ENCODE measurements around the gene BEX5. TPM values are rescaled to one million over a fixed set of nuclear protein-coding genes. Genes with fewer than 3 reads are reported as not detected.
"Not testable (repeated sequence)": the region's sequence is repeated elsewhere in the genome, so short reads cannot be mapped to it uniquely, and the experiment has no call there.

Gene BEX5
- polyA plus RNA-seq (2013, experiment 1 of 2), result 24.6 TPM
- polyA plus RNA-seq (2013, experiment 2 of 2), result 24.2 TPM

DNA sequence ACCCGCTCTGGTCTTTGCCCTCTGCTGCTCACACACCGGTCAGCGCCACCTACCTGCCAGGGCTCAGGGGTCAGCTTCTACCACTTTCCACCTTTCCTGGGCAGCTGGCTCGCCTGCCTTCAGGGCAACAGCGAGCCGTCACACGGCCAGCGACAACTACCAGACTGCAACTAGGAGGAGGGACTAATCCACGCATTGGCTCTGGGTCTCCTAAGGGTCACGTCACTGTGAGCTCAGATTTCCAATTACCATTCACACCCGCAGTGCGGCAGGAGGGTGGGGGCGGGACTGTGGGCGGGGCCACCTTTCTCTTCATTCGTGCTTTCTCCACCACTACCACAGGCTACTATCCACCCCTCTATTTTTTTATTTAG is at the start of gene BEX5:
BEX5 (minus strand) TSS at position 172 of the 374 bp plus-strand sequence. CDS start 1,712 bp downstream, outside the sequence.
- no peak within 1 kb of the TSS for H3K27ac ChIP-seq (ENCODE audit: low read depth, low read length)
- DNase-seq, result peak; percentile 91
- H4K5ac ChIP-seq (ENCODE audit: low read length), result no peak within 1 kb of the TSS

DNA sequence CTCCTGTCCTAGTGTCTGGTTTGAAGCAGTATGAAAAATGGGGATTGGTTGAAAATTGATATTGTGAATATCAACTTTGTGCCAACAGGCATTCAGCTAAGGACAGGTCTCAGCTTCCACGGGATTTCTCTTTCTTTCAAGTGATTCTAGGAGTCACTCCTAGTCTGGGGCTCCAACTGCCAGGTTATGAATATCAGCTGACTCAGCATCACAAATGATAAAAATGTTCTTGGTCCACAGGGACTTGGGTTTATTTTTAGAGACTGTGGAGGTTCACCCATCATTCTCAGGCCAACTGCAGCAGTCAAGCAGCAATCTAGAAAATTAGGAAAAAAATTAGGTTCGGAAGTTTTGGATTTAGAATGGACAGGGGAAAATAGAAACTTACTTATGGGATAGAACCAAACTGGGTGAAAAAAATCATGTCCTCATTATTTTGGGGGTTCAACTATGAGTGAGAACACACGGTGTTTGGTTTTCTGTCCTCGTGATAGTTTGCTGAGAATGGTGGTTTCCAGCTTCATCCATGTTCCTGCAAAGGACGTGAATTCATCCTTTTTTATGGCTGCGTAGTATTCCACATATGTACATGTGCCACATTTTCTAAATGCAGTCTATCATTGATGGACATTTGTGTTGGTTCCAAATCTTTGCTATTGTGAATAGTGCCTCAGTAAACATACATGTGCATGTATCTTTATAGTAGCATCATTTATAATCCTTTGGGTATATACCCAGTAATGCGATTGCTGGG is 30.4 kb upstream of the BEX5 start:
- Histone ChIP-seq H2BK15ac (replicated peaks; ENCODE audit: low read depth) (no peak overlapping the region), H3K18ac (ENCODE audit: low read length) (no peak overlapping the region), H2BK5ac (ENCODE audit: low read length) (no peak overlapping the region), H3K9ac (ENCODE audit: low read length) (no peak overlapping the region), H3K27ac (ENCODE audit: low read depth, low read length) (no peak overlapping the region), H4K5ac (ENCODE audit: low read length) (no peak overlapping the region), H3K56ac (ENCODE audit: low read length) (no peak overlapping the region), H3K23ac (ENCODE audit: low read length) (no peak overlapping the region), H4K8ac (ENCODE audit: low read depth, low read length) (no peak overlapping the region), H3K4ac (ENCODE audit: low read depth, low read length) (no peak overlapping the region), H3K27me3 (ENCODE audit: insufficient read depth, low read length, poor library complexity) (no peaks in the 10 kb centered on the region), H3K79me1 (ENCODE audit: low read length) (no peaks in the 10 kb centered on the region), H3K36me3 (ENCODE audit: control insufficient read depth, insufficient read depth, low read length) (no peaks in the 10 kb centered on the region), H3K4me3 (ENCODE audit: low read length) (no peak overlapping the region), H3K4me2 (ENCODE audit: low read length) (no peak overlapping the region), H2BK120ac (ENCODE audit: low read depth, low read length) (no peak overlapping the region), H3K79me2 (ENCODE audit: control insufficient read depth, insufficient read depth, low read length) (no peaks in the 10 kb centered on the region), H3K4me1 (ENCODE audit: control insufficient read depth, low read depth, low read length) (no peaks in the 10 kb centered on the region), H2AK5ac (ENCODE audit: low read length) (no peak overlapping the region)
- WGBS (ENCODE audit: extremely low coverage, insufficient coverage, low lambda C conversion rate), result no CpG with 5 or more reads among the region's 7 CpGs
- no peak for DNase-seq

More for the DNA sequence above, at the start of gene BEX5:
- Histone ChIP-seq H2BK5ac (ENCODE audit: low read length) (no peak within 1 kb of the TSS), H2AK5ac (ENCODE audit: low read length) (no peak within 1 kb of the TSS), H3K4me1 (ENCODE audit: control insufficient read depth, low read depth, low read length) (no peaks in the 10 kb centered on the region), H3K27me3 (ENCODE audit: insufficient read depth, low read length, poor library complexity) (no peaks in the 10 kb centered on the region), H3K79me2 (ENCODE audit: control insufficient read depth, insufficient read depth, low read length) (no peaks in the 10 kb centered on the region), H3K36me3 (ENCODE audit: control insufficient read depth, insufficient read depth, low read length) (no peaks in the 10 kb centered on the region), H4K8ac (ENCODE audit: low read depth, low read length) (no peak within 1 kb of the TSS), H3K4me3 (ENCODE audit: low read length) (peak within 1 kb of the TSS; percentile 40), H3K79me1 (ENCODE audit: low read length) (no peaks in the 10 kb centered on the region), H3K56ac (ENCODE audit: low read length) (peak within 1 kb of the TSS; percentile 73), H3K4me2 (ENCODE audit: low read length) (peak within 1 kb of the TSS; percentile 59), H3K18ac (ENCODE audit: low read length) (no peak within 1 kb of the TSS), H3K4ac (ENCODE audit: low read depth, low read length) (no peak within 1 kb of the TSS), H2BK15ac (replicated peaks; ENCODE audit: low read depth) (no peak within 1 kb of the TSS), H3K9ac (ENCODE audit: low read length) (peak within 1 kb of the TSS; percentile 57), H2BK120ac (ENCODE audit: low read depth, low read length) (no peak within 1 kb of the TSS), H3K23ac (ENCODE audit: low read length) (no peak within 1 kb of the TSS)
- WGBS (ENCODE audit: extremely low coverage, insufficient coverage, low lambda C conversion rate), result no CpG with 5 or more reads among the region's 15 CpGs

DNA sequence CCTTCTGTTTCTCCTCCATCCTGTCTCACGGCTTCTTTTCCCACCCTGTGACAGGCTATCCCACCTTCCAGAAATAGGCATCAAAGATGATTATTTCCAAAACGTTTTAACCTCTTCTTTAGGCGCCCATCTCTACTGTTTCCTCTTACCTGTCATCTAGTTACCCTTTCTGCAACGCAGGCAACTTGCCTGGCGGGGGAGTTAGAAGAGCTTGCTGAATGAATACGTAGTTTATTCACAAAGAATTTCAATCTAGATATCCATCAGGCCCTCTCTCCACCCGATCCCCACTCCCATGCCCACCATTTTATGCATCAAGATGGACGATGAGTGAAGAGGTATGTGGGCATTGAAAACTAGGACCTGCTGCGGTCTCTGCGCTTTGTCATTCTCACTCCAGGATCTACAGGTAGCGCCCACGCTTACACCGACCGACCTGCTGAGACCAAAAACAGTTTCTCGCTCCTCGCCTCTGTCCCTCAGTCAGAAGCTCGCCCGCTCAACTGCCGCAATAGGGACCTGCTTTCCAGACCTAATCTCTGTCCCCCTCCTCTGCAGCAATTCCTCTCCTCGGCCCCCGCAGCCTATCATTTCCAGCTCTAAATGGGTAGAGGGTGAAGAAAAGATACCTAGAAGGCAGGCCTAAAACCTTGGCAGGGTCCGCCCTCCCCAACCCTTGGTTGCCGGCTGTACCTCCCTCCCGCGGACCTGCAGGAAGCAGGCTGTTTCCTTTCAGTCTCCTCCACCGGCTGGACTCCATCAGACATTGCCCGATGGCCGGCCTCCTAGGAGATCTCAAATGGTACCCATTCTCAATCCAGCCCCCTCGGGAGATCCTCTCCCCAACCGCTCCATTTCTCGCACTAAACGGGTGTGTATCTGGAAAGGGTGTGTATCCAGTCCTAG is 624 bp downstream of the BEX5 start:
- Histone ChIP-seq H3K36me3 (ENCODE audit: control insufficient read depth, insufficient read depth, low read length) (no peaks in the 10 kb centered on the region), H4K8ac (ENCODE audit: low read depth, low read length) (no peak overlapping the region), H2BK5ac (ENCODE audit: low read length) (no peak overlapping the region), H3K4me2 (ENCODE audit: low read length) (peak overlapping the region; percentile 59), H2BK15ac (replicated peaks; ENCODE audit: low read depth) (no peak overlapping the region), H3K79me1 (ENCODE audit: low read length) (no peaks in the 10 kb centered on the region), H3K79me2 (ENCODE audit: control insufficient read depth, insufficient read depth, low read length) (no peaks in the 10 kb centered on the region), H4K5ac (ENCODE audit: low read length) (no peak overlapping the region), H3K27ac (ENCODE audit: low read depth, low read length) (no peak overlapping the region), H3K56ac (ENCODE audit: low read length) (peak overlapping the region; percentile 73), H3K18ac (ENCODE audit: low read length) (no peak overlapping the region), H2AK5ac (ENCODE audit: low read length) (no peak overlapping the region), H3K4me1 (ENCODE audit: control insufficient read depth, low read depth, low read length) (no peaks in the 10 kb centered on the region), H3K4me3 (ENCODE audit: low read length) (peak overlapping the region; percentile 40), H3K4ac (ENCODE audit: low read depth, low read length) (no peak overlapping the region), H3K9ac (ENCODE audit: low read length) (peak overlapping the region; percentile 57), H2BK120ac (ENCODE audit: low read depth, low read length) (no peak overlapping the region), H3K27me3 (ENCODE audit: insufficient read depth, low read length, poor library complexity) (no peaks in the 10 kb centered on the region), H3K23ac (ENCODE audit: low read length) (no peak overlapping the region)
- no CpG with 5 or more reads among the region's 32 CpGs for WGBS (ENCODE audit: extremely low coverage, insufficient coverage, low lambda C conversion rate)
- peak; percentile 31 for DNase-seq

DNA sequence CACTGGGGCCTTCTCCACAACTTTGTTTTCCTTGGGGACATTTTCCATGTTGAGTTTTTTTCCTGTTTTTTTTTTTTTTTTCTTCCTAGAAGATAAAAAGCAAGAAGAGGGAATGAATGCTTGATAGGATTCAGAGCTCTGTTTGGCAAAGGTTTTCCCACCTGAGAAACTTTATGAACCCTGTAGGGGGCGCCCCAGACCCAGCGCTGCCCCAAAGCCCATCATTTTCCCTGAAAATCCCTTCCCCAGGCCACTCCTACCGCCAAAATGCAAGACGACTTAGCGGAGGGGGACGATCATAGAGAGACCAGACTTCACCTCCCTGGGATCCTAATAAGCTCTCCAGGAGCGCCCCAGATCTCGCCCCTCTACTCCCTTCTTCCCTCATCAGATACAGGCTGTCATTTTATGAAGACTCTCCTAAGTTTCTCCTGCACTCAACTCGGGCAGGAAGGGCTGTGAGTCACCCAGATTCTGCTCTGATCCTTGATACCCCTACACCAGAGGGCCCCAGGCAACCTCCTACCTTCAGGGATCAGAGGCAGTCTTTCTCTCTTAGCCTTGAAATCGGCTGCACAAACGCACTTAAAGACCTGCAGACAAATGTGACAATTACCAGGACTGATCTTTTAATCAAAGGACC is 1.4 kb downstream of the BEX5 start:
- Histone ChIP-seq H3K79me1 (ENCODE audit: low read length) (no peaks in the 10 kb centered on the region), H3K4ac (ENCODE audit: low read depth, low read length) (no peak overlapping the region), H3K23ac (ENCODE audit: low read length) (no peak overlapping the region), H3K4me3 (ENCODE audit: low read length) (no peak overlapping the region), H4K8ac (ENCODE audit: low read depth, low read length) (no peak overlapping the region), H4K5ac (ENCODE audit: low read length) (no peak overlapping the region), H2BK120ac (ENCODE audit: low read depth, low read length) (no peak overlapping the region), H3K18ac (ENCODE audit: low read length) (no peak overlapping the region), H3K27me3 (ENCODE audit: insufficient read depth, low read length, poor library complexity) (no peaks in the 10 kb centered on the region), H3K56ac (ENCODE audit: low read length) (no peak overlapping the region), H2AK5ac (ENCODE audit: low read length) (no peak overlapping the region), H3K79me2 (ENCODE audit: control insufficient read depth, insufficient read depth, low read length) (no peaks in the 10 kb centered on the region), H2BK15ac (replicated peaks; ENCODE audit: low read depth) (no peak overlapping the region), H2BK5ac (ENCODE audit: low read length) (no peak overlapping the region), H3K36me3 (ENCODE audit: control insufficient read depth, insufficient read depth, low read length) (no peaks in the 10 kb centered on the region), H3K4me2 (ENCODE audit: low read length) (no peak overlapping the region), H3K4me1 (ENCODE audit: control insufficient read depth, low read depth, low read length) (no peaks in the 10 kb centered on the region), H3K9ac (ENCODE audit: low read length) (no peak overlapping the region), H3K27ac (ENCODE audit: low read depth, low read length) (no peak overlapping the region)
- no CpG with 5 or more reads among the region's 11 CpGs for WGBS (ENCODE audit: extremely low coverage, insufficient coverage, low lambda C conversion rate)
- DNase-seq, result peak; percentile 60

DNA sequence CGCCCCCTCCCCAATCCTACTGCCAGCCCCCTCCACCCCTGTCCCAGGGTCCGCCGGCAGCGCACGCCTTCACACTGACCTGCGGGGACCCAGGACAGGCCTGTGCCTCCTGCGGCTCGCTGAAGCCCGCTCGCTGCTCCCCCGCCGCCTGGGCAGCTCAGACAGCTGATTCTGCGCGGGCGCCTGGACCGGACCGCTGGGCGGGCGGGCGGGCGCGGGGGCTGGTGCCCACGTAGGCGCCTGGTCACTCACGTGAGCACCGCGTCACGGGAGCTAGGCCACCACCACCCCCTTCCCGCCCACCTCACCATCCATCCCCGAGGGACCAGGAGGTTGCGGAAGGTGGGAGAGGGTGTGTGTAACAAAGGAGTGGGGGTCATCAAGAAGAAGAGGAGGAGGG is 13.5 kb downstream of the BEX5 start, which contains the start of gene TCEAL6:
TCEAL6 (minus strand) TSS at position 208 of the 400 bp plus-strand sequence.
- H4K8ac ChIP-seq (ENCODE audit: low read depth, low read length); H2BK120ac ChIP-seq (ENCODE audit: low read depth, low read length); H3K79me2 ChIP-seq (ENCODE audit: control insufficient read depth, insufficient read depth, low read length); H3K27ac ChIP-seq (ENCODE audit: low read depth, low read length); H3K4me3 ChIP-seq (ENCODE audit: low read length); H3K4ac ChIP-seq (ENCODE audit: low read depth, low read length); H3K56ac ChIP-seq (ENCODE audit: low read length); H3K79me1 ChIP-seq (ENCODE audit: low read length); H3K9ac ChIP-seq (ENCODE audit: low read length); H3K23ac ChIP-seq (ENCODE audit: low read length); H3K27me3 ChIP-seq (ENCODE audit: insufficient read depth, low read length, poor library complexity); H3K36me3 ChIP-seq (ENCODE audit: control insufficient read depth, insufficient read depth, low read length); H4K5ac ChIP-seq (ENCODE audit: low read length); H2BK5ac ChIP-seq (ENCODE audit: low read length); H2AK5ac ChIP-seq (ENCODE audit: low read length); DNase-seq; H2BK15ac ChIP-seq (replicated peaks; ENCODE audit: low read depth); H3K18ac ChIP-seq (ENCODE audit: low read length); H3K4me2 ChIP-seq (ENCODE audit: low read length); H3K4me1 ChIP-seq (ENCODE audit: control insufficient read depth, low read depth, low read length): not testable (repeated sequence)
- no CpG with 5 or more reads among the region's 31 CpGs for WGBS (ENCODE audit: extremely low coverage, insufficient coverage, low lambda C conversion rate)

All from mesendoderm (in vitro differentiated cells).